Testis (tissue), 3 donors: ENCODE measurements around the gene ADAD2. TPM values are rescaled to one million over a fixed set of nuclear protein-coding genes. Genes with fewer than 3 reads are reported as not detected.

Experiments
- DNase-seq: peaks from one replicate; pipeline ENCODE4 v3.0.0-alpha.2; 2019
- H3K27ac ChIP-seq, 2 donors: fragments of 200-600 bp; sonication (generic); one replicate each; pipeline ENCODE4 v1.5.1; 2019
- H3K27me3 ChIP-seq: fragments of 200-600 bp; sonication (generic); one replicate; pipeline ENCODE4 v1.5.1; 2019
- H3K36me3 ChIP-seq: fragments of 200-600 bp; sonication (generic); one replicate; pipeline ENCODE4 v1.5.1; 2017; ENCODE audit warnings: low read depth; ENCODE audit errors: missing control alignments
- H3K4me1 ChIP-seq: fragments of 200-600 bp; sonication (generic); one replicate; pipeline ENCODE4 v1.5.1; 2019
- H3K4me3 ChIP-seq, 2 donors: fragments of 200-600 bp; sonication (generic); one replicate each; pipeline ENCODE4 v1.5.1; 2017 to 2019
- H3K9me3 ChIP-seq: fragments of 200-600 bp; sonication (generic); one replicate; pipeline ENCODE4 v1.5.1; 2017
- CTCF ChIP-seq, 3 experiments: fragments of 450-650 bp in 2 of 3; fragments of 200-600 bp in 1 of 3; sonication (generic) in 1 of 3; IDR thresholded peaks; one replicate each; pipeline ENCODE4 v1.5.1; 2016 to 2019; ENCODE audit warnings: antibody characterized with exemption in 3 of 3, mild to moderate bottlenecking in 2 of 3, moderate library complexity in 1 of 3
- POLR2A ChIP-seq: fragments of 450-650 bp; IDR thresholded peaks from one replicate; pipeline ENCODE4 v1.6.1; 2017; ENCODE audit warnings: antibody characterized with exemption, mild to moderate bottlenecking, moderate library complexity
- whole genome bisulfite sequencing, 2 donors: methylation state at CpG; one replicate each; pipeline ENCODE4 v1.1.5; 2018; 5-methylcytosine and 5-hydroxymethylcytosine counted together
- intact Hi-C: fragments of 100-400 bp; cut with DNase I; formaldehyde crosslinking; loops from one replicate; pipeline ENCODE4 v1.15.1; 2023; ENCODE audit warnings: low total_unique reads
- polyA plus RNA-seq: library from polyadenylated mRNA; stranded (reverse); fragments of 350-450 nt; fragmentation: Illumina TruSeq; extraction: RNeasy Lipid Tissue Mini Kit (QIAGEN cat#74804); gene quantifications from one replicate; pipeline ENCODE4 v1.2.3, GENCODE V29; 2014; ENCODE audit warnings: low read depth, low replicate concordance; ENCODE audit not compliant: insufficient read depth
- total RNA-seq, 2 donors: library from RNA; depleted of rRNA; stranded (reverse); fragments of >200 nt; gene quantifications; one replicate each; pipeline ENCODE4 v1.2.3, GENCODE V29; 2016

The ADAD2 gene
- total and polyA plus RNA-seq, 3 donors from 2014 or later: 98.4 to 174 (median 133) TPM

GRCh38 chr16:84181144-84181915 is 9.6 kb upstream of the ADAD2 start:
- TF ChIP-seq CTCF (IDR thresholded peaks at IDR 0.05) (no peak), POLR2A (no peak)
- WGBS, 2 donors: 92 to 95% methylated on average over 8 to 41 of the region's 41 CpGs
- no peaks in the 10 kb centered on the region for H3K36me3 ChIP-seq
- H3K9me3 ChIP-seq: no peaks in the 10 kb centered on the region
- no peak overlapping the region for H3K4me3 ChIP-seq
- intact Hi-C loops: loop anchor here (10.0 kb wide), 1 partner anchor 217 kb away; the partner anchor contains the start of gene NECAB2
- peaks cover 48% of the 10 kb centered on the region for H3K4me1 ChIP-seq
- no peak for DNase-seq
- no peak overlapping the region for H3K27ac ChIP-seq
- H3K27me3 ChIP-seq: no peaks in the 10 kb centered on the region

DNA sequence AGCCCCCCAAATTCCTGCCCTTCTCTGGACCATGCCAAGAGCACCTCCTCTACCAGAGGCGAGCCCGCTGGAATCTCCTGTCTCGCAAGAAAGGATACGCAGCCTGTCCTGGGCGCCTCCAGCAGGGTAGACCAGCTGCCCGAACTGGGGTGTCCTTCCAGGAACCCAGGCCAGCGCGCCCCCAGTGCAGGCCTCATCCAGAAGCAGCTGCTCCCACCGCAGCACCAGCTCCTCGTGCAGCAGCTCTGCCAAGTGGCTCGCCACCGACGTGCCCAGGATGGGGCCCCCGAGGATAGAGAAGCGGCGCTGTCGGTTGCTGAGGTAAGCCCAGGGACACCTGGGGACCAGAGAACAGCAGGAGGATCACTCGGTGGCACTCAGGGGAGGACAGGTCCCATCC is 8.9 kb upstream of the ADAD2 start:
- Histone ChIP-seq H3K27ac (no peak overlapping the region), H3K36me3 (no peaks in the 10 kb centered on the region), H3K4me3 (no peak overlapping the region), H3K9me3 (no peaks in the 10 kb centered on the region), H3K27me3 (no peaks in the 10 kb centered on the region), H3K4me1 (peaks cover 40% of the 10 kb centered on the region)
- 90 to 97% methylated on average over 12 to 14 of the region's 18 CpGs for WGBS, 2 donors
- TF ChIP-seq CTCF (IDR thresholded peaks at IDR 0.05): no peak
- TF ChIP-seq POLR2A: no peak
- no peak for DNase-seq
- intact Hi-C loops: loop anchor here (10.0 kb wide), 1 partner anchor 217 kb away; the partner anchor contains the start of gene NECAB2

DNA sequence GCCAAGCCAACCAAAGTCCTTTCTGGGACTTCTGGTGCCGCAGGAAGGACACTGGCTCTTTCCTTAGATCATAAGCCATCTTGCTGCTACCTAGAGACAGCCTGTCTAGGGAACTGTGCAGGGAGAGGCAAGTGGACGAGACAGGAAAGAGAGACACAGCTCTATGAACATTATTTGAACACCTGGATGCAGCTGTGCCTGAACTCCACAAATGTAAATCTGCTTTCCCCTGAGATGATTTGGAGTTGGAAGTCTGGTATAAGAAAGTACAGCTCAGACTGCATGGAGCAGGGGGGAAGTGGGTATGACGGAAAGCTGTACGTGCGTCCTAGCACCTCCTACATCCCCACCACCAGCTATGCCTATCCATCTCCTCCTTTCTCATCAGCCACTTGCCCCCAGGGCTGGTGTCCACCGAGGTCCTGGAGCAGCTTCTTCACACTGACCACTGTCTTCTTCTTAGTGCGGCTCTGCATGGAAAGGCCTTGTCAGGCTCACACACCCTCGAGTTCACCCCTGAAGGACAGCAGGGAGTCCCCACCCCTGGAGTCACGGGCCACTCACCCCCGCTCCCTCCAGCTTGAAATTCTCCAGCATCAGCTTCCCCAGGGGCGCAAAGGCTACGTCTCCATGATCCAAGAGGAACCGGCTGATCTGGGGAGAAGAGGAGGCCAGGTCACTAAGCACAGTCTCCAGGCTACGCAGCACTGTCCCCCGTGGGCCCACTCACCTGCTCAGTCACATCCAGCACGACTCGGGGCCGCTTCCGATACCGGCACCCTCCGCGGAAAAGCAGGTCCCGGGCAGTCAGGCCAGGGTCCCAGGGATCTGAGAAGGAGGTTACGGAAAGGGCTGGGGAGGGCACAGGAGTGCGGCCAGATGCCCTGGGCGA is 8.0 kb upstream of the ADAD2 start:
- TF ChIP-seq POLR2A: no peak
- TF ChIP-seq CTCF (IDR thresholded peaks at IDR 0.05): no peak
- DNase-seq: no peak
- H3K9me3 ChIP-seq: no peaks in the 10 kb centered on the region
- no peaks in the 10 kb centered on the region for H3K27me3 ChIP-seq
- H3K27ac ChIP-seq: no peak overlapping the region
- 95 to 96% methylated on average over 26 of the region's 26 CpGs for WGBS, 2 donors
- no peak overlapping the region for H3K4me3 ChIP-seq
- peaks cover 32% of the 10 kb centered on the region for H3K4me1 ChIP-seq
- H3K36me3 ChIP-seq: no peaks in the 10 kb centered on the region
- intact Hi-C loops: loop anchor here (10.0 kb wide), 1 partner anchor 218 kb away; the partner anchor contains the start of gene NECAB2

- no peak overlapping the region for H3K4me3 ChIP-seq
- peaks cover 30% of the 10 kb centered on the region for H3K4me1 ChIP-seq
- no peaks in the 10 kb centered on the region for H3K27me3 ChIP-seq
- TF ChIP-seq POLR2A (no peak), CTCF (IDR thresholded peaks at IDR 0.05) (no peak)
- no peaks in the 10 kb centered on the region for H3K36me3 ChIP-seq
- H3K27ac ChIP-seq: peak overlapping the region in 1 of 2 donors; percentile 33
- no peaks in the 10 kb centered on the region for H3K9me3 ChIP-seq
- intact Hi-C loops: loop anchor here (10.0 kb wide), 1 partner anchor 219 kb away; the partner anchor contains the start of gene NECAB2
- 71 to 90% methylated on average over 5 of the region's 5 CpGs for WGBS, 2 donors
- no peak for DNase-seq
These were observed 7.4 kb upstream of the ADAD2 start for GRCh38 chr16:84183572-84183875.
